ENCODE measurements around the gene LHB. TPM values are rescaled to one million over a fixed set of nuclear protein-coding genes. Genes with fewer than 3 reads are reported as not detected.
A peak's percentile ranks its signal among the peaks of the same experiment; 100 is the strongest.

Gene LHB
- total RNA-seq, 1 donor from 2014 or later: not detected

DNA sequence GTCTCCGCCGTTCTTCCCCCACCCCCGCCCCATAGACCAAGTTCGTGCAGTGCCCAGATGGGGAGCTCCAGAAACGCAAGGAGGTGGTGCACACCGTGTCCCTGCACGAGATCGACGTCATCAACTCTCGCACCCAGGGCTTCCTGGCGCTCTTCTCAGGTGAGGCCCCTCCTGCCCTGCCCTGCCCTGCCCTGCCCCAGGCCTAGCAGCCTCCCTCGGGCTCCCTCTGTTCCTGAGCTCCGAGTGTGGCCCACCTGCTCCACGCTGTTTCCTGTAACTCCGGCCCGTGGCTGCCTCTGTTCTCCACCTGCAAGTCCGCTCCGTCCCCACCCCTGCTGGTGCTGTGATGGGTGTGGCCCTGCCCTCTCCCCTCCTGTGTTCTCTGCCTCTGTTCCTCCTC, 6.4 kb downstream of the LHB start:
- no peak for DNase-seq (ENCODE audit: low spot score)

GRCh38 chr19:49009828-49010227, 7.1 kb downstream of the LHB start:
- DNase-seq (ENCODE audit: low spot score): no peak

GRCh38 chr19:49006905-49007304, 10.0 kb downstream of the LHB start:
- no peak for DNase-seq (ENCODE audit: low spot score)

- no peak for DNase-seq (ENCODE audit: low spot score)
Observed at GRCh38 chr19:49004964-49005614, 11.8 kb downstream of the LHB start.

DNA sequence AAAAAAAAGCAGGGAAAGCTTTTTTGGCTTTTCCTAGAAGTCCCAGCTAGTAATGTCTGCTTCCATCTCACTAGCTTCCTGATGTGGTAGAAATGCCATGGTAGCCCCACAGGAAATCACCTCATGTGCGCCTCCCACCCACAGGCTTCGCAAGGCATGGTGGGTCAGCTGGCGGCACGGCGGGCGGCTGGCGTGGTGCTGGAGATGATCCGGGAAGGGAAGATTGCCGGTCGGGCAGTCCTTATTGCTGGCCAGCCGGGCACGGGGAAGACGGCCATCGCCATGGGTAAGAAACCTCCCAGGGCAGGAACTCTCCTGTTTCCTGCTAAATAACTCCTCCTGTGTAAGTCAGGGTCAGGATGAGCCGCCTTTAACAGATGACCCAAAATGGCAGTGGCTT, 12.8 kb downstream of the LHB start:
- no peak for DNase-seq (ENCODE audit: low spot score)

DNA sequence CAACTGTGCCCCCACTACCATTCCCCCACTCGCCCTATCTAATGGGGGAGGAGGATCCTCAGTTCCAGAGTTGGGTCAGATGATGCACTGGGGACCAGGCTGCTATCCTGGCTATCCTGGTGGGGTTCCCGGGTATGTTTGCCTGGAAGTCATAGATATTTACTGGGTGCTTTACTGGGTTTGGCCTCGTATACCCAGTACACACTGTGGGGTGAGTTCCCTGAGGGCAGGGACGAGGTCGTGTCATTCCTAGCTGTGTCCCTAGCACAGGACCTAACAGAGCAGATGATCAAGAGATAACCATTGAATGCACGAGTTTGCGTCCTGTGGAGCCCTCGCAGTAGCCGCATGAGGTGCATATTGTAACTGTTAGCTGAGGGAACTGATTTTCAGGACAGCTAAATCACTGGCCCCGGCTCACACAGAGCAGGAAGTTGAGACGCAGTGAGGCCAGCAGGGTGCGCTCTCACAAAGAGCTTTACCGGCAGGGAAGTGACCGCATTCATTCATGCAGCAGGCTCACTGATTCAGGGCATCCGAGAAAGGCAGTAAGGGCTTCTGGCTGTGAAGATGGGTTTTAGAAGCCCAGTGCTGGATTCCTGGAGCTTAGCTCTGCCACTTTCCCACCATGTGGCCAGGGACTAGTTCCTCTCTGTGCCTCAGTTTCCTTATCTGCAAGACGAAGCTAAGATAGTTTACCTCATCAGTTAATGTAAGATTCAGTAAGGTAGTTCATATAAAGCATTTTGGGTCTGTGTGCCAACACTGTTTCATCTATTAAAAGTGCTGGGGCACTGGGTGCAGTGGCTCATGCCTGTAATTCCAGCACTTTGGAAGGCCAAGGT, 17.2 kb downstream of the LHB start:
- DNase-seq (ENCODE audit: low spot score): no peak

GRCh38 chr19:48997972-48998371, 18.9 kb downstream of the LHB start:
- no peak for DNase-seq (ENCODE audit: low spot score)

- no peak for DNase-seq (ENCODE audit: low spot score)
Observed at GRCh38 chr19:48994035-48994386, 22.9 kb downstream of the LHB start.

GRCh38 chr19:48993175-48994034, 23.5 kb downstream of the LHB start, which contains the start of the genes GYS1 and RUVBL2:
Gene GYS1, minus strand, starts transcription at chr19:48993309. Its CDS starts 197 bp downstream, at chr19:48993112.
Gene RUVBL2, plus strand, starts transcription at chr19:48993887. Its CDS starts 25 bp downstream, at chr19:48993912.
- DNase-seq (ENCODE audit: low spot score): peak; percentile 99

GRCh38 chr19:48992581-48993174, 24.2 kb downstream of the LHB start:
- no peak for DNase-seq (ENCODE audit: low spot score)

GRCh38 chr19:48991873-48992580, 24.9 kb downstream of the LHB start:
- peak; percentile 81 for DNase-seq (ENCODE audit: low spot score)

DNA sequence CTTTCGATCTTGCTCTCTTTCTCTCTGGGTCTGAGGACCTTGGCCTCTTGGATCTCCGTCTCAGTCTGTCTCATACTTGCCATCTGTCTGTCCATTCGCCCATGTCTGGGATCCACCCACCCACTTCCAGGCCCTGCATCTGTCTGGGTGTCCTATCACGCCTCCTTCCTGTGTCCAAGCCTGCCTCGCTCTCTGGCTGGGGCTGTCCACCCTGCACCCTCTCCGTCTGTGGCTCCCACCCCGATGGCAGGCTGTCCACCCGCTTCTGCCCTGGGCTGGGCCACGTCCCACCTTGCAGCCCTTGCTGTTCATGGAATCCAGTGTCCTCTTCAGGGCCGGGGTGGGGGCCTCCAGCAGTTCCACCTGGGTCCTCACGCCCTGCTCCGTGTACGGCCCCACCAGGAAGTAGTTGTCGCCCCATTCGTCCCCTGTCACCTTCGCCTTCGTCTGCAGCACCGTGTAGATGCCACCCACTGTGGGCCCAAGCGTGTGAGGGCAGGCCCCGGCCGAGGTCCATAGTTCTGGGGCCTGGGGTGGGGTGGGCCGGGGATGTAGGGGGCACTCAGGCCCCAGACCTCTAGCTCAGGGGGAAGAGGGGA, 25.8 kb downstream of the LHB start:
- DNase-seq (ENCODE audit: low spot score): no peak

DNA sequence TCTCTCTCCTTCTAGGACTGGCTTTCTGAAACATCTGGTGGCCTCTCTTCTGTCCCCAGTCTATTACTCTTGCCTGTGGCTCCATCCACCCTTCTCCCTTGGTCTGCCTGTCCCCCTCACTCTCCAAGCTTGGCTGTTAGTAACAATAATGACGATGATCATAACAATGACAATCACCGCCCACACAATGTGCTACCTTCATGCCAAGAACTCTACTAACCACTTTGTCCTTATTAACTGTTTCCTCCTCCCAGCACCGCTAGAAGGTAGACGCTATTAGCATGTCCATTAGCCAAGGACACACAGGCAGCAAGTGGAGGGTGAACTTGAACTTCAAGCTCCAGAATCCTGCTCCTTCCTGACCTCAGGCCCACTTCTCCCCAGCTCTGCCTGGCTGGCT, 26.5 kb downstream of the LHB start:
- DNase-seq (ENCODE audit: low spot score): no peak

DNA sequence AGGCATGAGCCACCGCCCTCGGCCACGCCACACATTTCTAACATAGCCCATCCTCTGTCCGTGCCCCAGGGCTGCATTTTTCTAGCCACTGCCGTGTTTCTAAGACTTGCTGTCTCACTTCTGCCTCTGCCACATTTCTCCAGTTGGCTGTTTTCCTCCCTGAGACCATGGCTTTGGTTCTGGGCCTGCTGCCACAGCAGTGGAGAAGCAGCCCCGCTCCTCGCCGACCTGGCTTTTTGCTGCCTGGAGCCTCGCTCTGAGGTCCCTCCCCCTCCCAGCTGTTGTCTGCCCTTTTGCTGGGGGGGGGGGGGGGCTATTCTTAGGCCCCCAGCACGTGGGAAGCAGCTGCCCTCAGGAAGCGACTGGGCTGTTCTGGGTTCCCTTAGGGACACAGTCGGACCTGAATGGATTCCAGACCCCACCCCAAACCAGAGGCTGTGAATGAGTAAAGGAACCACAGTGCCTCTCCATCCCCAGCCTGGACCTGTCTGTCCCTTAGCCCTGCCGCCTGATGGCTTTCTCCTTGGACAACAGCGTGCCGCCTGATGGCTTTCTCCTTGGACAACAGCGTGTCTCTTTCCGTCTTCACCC, 27.1 kb downstream of the LHB start:
- no peak for DNase-seq (ENCODE audit: low spot score)

DNA sequence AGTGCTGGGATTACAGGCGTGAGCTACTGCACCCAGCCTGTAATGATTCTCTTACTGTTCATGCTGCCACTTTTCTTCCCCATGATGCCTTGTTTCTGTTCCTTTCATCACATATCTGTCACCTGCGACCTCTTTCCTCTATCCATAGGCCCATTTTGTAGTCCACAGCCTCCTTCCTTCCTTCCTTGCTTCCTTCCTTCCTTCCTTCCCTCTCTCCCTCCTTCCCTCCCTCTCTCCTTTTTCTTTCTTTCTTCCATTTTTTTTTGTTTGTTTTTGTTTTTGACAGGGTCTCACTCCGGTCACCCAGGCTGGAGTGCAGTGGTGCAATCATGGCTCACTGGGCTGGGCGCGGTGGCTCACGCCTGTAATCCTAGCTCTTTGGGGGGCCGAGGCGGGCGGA, 28.0 kb downstream of the LHB start:
- no peak for DNase-seq (ENCODE audit: low spot score)

DNA sequence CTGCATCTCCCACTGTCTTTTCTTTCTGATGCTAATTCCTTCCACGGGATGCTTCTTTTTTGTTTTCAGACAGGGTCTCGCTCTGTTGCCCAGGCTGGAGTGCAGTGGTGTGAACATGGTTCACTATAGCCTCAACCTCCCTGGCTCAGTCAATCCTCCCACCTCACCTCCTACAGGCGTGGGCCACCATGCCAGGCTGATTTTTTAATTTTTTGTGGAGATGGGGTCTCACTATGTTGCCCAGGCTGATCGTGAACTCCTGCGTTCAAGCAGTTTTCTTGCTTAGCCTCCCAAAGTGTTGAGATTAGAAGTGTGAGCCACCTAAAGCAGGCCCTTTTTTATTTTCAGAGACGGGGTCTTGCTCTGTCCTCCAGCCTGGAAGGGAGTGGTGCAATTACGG, 28.6 kb downstream of the LHB start:
- no peak for DNase-seq (ENCODE audit: low spot score)

DNA sequence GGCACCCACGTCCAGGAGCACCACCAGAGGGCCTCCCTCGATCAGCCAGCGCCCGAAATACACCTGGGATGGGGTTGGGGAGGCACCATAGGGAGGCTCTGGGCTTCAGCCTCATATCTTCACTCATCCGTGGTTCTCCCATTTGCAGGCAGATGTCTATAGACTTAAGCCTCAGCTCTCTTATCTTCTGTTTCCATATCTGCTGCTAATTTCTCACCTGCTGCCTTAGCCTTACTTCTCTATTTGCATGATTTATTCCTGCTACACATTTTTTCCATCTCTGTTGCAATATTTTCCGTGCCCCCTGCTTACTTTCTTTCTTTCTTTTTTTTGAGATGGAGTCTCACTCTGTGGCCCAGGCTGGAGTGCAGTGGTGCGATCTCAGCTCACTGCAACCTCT, 29.6 kb downstream of the LHB start:
- DNase-seq (ENCODE audit: low spot score): no peak

- DNase-seq (ENCODE audit: low spot score): no peak
Observed at GRCh38 chr19:48986211-48986610, 30.7 kb downstream of the LHB start.

- no peak for DNase-seq (ENCODE audit: low spot score)
Observed at GRCh38 chr19:48985711-48986110, 31.2 kb downstream of the LHB start.

DNA sequence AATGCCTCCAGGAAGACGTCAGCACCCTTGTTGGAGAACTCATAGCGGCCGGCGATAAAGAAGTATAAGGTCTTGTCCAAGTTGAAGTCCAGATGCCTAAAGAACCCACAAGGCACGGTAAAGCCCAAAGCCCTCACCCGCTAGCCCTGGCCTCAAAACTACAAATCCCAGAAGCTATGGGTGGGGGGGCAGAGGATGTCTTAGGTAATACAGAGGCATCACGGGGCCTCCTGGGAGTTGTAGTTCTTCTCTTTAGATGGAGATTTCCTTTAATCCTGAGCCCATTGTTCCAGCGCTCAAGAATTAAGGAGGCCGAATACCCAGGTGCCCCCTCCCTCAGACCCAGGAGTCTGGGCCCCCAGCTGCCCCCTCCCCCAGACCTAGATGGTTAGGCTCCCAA, 34.6 kb downstream of the LHB start:
- no peak for DNase-seq (ENCODE audit: low spot score)

Measured in ureter (tissue), 1 donor.